ENCODE data around the gene DGKB. TPM values are rescaled to one million over a fixed set of nuclear protein-coding genes. Genes with fewer than 3 reads are reported as not detected.

The DGKB gene
- total and polyA plus RNA-seq, 2 of the 8 experiments (the other 6 are each of a cell fraction or from before 2014, with no cell fraction given), result 1.9 to 2.6 TPM

- no peak overlapping the region for H2BK20ac ChIP-seq (ENCODE audit: low read length)
- 83% methylated on average over 9 of the region's 9 CpGs; no CpG with 5 or more reads in 1 of the 2 experiments for WGBS, 2 experiments (ENCODE audit: extremely low coverage in 1 of 2, insufficient coverage in 1 of 2, insufficient read length in 1 of 2, insufficient replicate concordance in 2 of 2, low coverage in 1 of 2, low lambda C conversion rate in 2 of 2, missing lambda C conversion rate in 1 of 2)
- no peak overlapping the region for H3K27ac ChIP-seq (ENCODE audit: low read depth, low read length)
- no peaks in the 10 kb centered on the region for H3K23me2 ChIP-seq (ENCODE audit: low read depth, low read length)
- no peak overlapping the region for H3K14ac ChIP-seq (ENCODE audit: insufficient read length)
- H4K20me1 ChIP-seq (replicated peaks in 1 of 2; ENCODE audit: control insufficient read depth in 1 of 2, insufficient read depth in 2 of 2, low read length in 2 of 2), result no peaks in the 10 kb centered on the region
- no peak overlapping the region for H3K4me3 ChIP-seq (ENCODE audit: extremely low read depth in 1 of 4, insufficient read depth in 2 of 4, low read depth in 3 of 4, low read length in 4 of 4)
- no peak overlapping the region for H3K18ac ChIP-seq (ENCODE audit: extremely low read depth, low read length)
- peaks cover 0 to 4% (median 1%) of the 10 kb centered on the region in 4 experiments; a peak in 3 of 8 replicates for H3K36me3 ChIP-seq (ENCODE audit: control insufficient read depth in 2 of 4, insufficient read depth in 4 of 4, low read length in 3 of 4)
- FAIRE-seq (no peak), DNase-seq (ENCODE audit: low read depth in 1 of 2, low spot score in 2 of 2) (no peak)
- H4K5ac ChIP-seq (ENCODE audit: insufficient read length, low read depth, low read length), result no peak overlapping the region
- no peak overlapping the region for H4K8ac ChIP-seq (ENCODE audit: extremely low read depth, insufficient read depth, low read length)
- H4K91ac ChIP-seq (replicated peaks; ENCODE audit: insufficient read length, low read length), result no peak overlapping the region
- no peaks in the 10 kb centered on the region for H3K79me1 ChIP-seq (ENCODE audit: low read depth, low read length)
- H3K4ac ChIP-seq (replicated peaks; ENCODE audit: insufficient read length, low read depth, low read length), result no peak overlapping the region
- H3K4me1 ChIP-seq (replicated peaks in 1 of 4; ENCODE audit: control insufficient read depth in 3 of 4, insufficient read depth in 4 of 4, low read length in 3 of 4), result peaks cover 0 to 3% (median 1%) of the 10 kb centered on the region in 4 experiments; a peak in 4 of 7 replicates
- H3K79me2 ChIP-seq (ENCODE audit: control insufficient read depth in 1 of 2, insufficient read depth in 2 of 2, low read length in 2 of 2), result no peaks in the 10 kb centered on the region
- ChIA-PET CTCF (ENCODE audit: partially characterized antibody) (interaction anchor here (0.5 to 1.1 kb wide), 3 partner anchors 16 to 939 kb away, joined by 3 to 4 read pairs (median 3); no protein-coding TSS in a partner anchor), POLR2A (ENCODE audit: partially characterized antibody) (no interaction called here)
- H3K9me3 ChIP-seq (ENCODE audit: insufficient read depth in 2 of 2, low read depth in 1 of 2, low read length in 1 of 2), result peaks cover 30 to 34% of the 10 kb centered on the region in 2 experiments
- no peak overlapping the region for H2AFZ ChIP-seq (ENCODE audit: low read length)
- H2BK12ac ChIP-seq (ENCODE audit: low read depth, low read length), result no peak overlapping the region
- H3K4me2 ChIP-seq (ENCODE audit: insufficient read depth in 1 of 2, low read depth in 2 of 2, low read length in 2 of 2), result no peak overlapping the region
- H2BK120ac ChIP-seq (replicated peaks; ENCODE audit: low read depth, low read length), result no peak overlapping the region
- H3K23ac ChIP-seq (ENCODE audit: insufficient read length), result no peak overlapping the region
- no peaks in the 10 kb centered on the region for H3K27me3 ChIP-seq (replicated peaks in 1 of 4; ENCODE audit: control insufficient read depth in 3 of 4, extremely low read depth in 1 of 4, insufficient read depth in 3 of 4, low read length in 3 of 4)
- H2AK5ac ChIP-seq (ENCODE audit: low read depth, low read length), result no peak overlapping the region
- H2BK15ac ChIP-seq (ENCODE audit: low read length), result no peak overlapping the region
- H2BK5ac ChIP-seq (ENCODE audit: low read depth, low read length), result no peak overlapping the region
- no peak overlapping the region for H3K9ac ChIP-seq (replicated peaks in 1 of 4; ENCODE audit: extremely low read depth in 1 of 4, low read depth in 3 of 4, low read length in 3 of 4)
- H3K56ac ChIP-seq (replicated peaks; ENCODE audit: insufficient read length, low read depth, low read length), result no peak overlapping the region
- TF ChIP-seq BCL11A (IDR thresholded peaks at IDR 0.05; ENCODE audit: low read depth in 2 of 2, low read length in 2 of 2), result no peak
- TF ChIP-seq SIX5 (IDR thresholded peaks at IDR 0.05; ENCODE audit: low read depth, low read length), result no peak
- TF ChIP-seq CREB1 (IDR thresholded peaks at IDR 0.05), result no peak
- TF ChIP-seq RXRA (IDR thresholded peaks at IDR 0.05; ENCODE audit: insufficient read depth, low read depth, low read length), result no peak
- no peak for TF ChIP-seq YY1 (IDR thresholded peaks at IDR 0.05; ENCODE audit: low read depth, low read length)
- no peak for TF ChIP-seq SUZ12 (IDR thresholded peaks at IDR 0.05; ENCODE audit: low read length)
- TF ChIP-seq NANOG (IDR thresholded peaks at IDR 0.05; ENCODE audit: insufficient read depth, low read depth, low read length, poor library complexity, severe bottlenecking), result no peak
- no peak for TF ChIP-seq CEBPB (IDR thresholded peaks at IDR 0.05; ENCODE audit: low read depth, low read length)
- no peak for TF ChIP-seq HDAC6 (IDR thresholded peaks at IDR 0.05; ENCODE audit: low read depth, low read length)
- TF ChIP-seq ASH2L (IDR thresholded peaks at IDR 0.05; ENCODE audit: low read length), result no peak
- no peak for TF ChIP-seq SIN3A (conservative IDR thresholded peaks at IDR 0.05 in 1 of 2, IDR thresholded peaks at IDR 0.05 in 1 of 2; ENCODE audit: low read depth in 1 of 2, low read length in 2 of 2)
- no peak for TF ChIP-seq RFX5 (IDR thresholded peaks at IDR 0.05; ENCODE audit: borderline replicate concordance, low read depth, low read length)
- TF ChIP-seq HDAC2 (IDR thresholded peaks at IDR 0.05; ENCODE audit: borderline replicate concordance in 1 of 2, low read depth in 2 of 2, low read length in 2 of 2), result no peak
Measured at GRCh38 chr7:14739168-14739840, 163.2 kb downstream of the DGKB start.

Data from H1 (cell line).